ENCODE measurements around the gene ZNF425. TPM values are rescaled to one million over a fixed set of nuclear protein-coding genes. Genes with fewer than 3 reads are reported as not detected.
"Not testable (repeated sequence)": the region's sequence is repeated elsewhere in the genome, so short reads cannot be mapped to it uniquely, and the experiment has no call there.

ZNF425 gene
- total RNA-seq, 1 donor from 2014 or later = 1.2 TPM

- Histone ChIP-seq H3K9me3 (no peaks in the 10 kb centered on the region), H3K27ac (no peak overlapping the region), H3K27me3 (ENCODE audit: low read depth) (no peaks in the 10 kb centered on the region), H3K4me3 (no peak overlapping the region), H3K4me1 (no peaks in the 10 kb centered on the region), H3K36me3 (peaks cover 43% of the 10 kb centered on the region)
- no peak for TF ChIP-seq CTCF (IDR thresholded peaks at IDR 0.05)
- DNase-seq (no peak), ATAC-seq (peak; percentile 16 to 32)
- intact Hi-C loops (cut with DNase I) = no loop called here
Observed at GRCh38 chr7:149071182-149071635, 54.9 kb downstream of the ZNF425 start.

GRCh38 chr7:149070372-149071125, 55.6 kb downstream of the ZNF425 start:
- H3K36me3 ChIP-seq = peaks cover 43% of the 10 kb centered on the region
- H3K4me3 ChIP-seq = no peak overlapping the region
- DNase-seq (no peak), ATAC-seq (peak in 1 of 2 donors; percentile 34)
- no peaks in the 10 kb centered on the region for H3K9me3 ChIP-seq
- H3K27me3 ChIP-seq (ENCODE audit: low read depth) = no peaks in the 10 kb centered on the region
- H3K4me1 ChIP-seq = peaks cover 3% of the 10 kb centered on the region
- no peak for TF ChIP-seq CTCF (IDR thresholded peaks at IDR 0.05)
- H3K27ac ChIP-seq = no peak overlapping the region
- intact Hi-C loops (cut with DNase I) = no loop called here

- no peak for DNase-seq
- Histone ChIP-seq H3K36me3 (peaks cover 36% of the 10 kb centered on the region), H3K4me3 (no peak overlapping the region), H3K4me1 (peaks cover 3% of the 10 kb centered on the region), H3K27ac (no peak overlapping the region), H3K27me3 (ENCODE audit: low read depth) (no peaks in the 10 kb centered on the region), H3K9me3 (no peaks in the 10 kb centered on the region)
- TF ChIP-seq CTCF (IDR thresholded peaks at IDR 0.05) = no peak
- no peak for ATAC-seq
- intact Hi-C loops (cut with DNase I) = loop anchor here (10.0 kb wide), 1 partner anchor 63 kb away; no protein-coding TSS in a partner anchor
Observed at GRCh38 chr7:149067869-149068268, 58.3 kb downstream of the ZNF425 start.

GRCh38 chr7:149063476-149063875, 62.6 kb downstream of the ZNF425 start:
- H3K27ac ChIP-seq = no peak overlapping the region
- intact Hi-C loops (cut with DNase I) = loop anchor here (10.0 kb wide), 1 partner anchor 59 kb away; no protein-coding TSS in a partner anchor
- no peaks in the 10 kb centered on the region for H3K27me3 ChIP-seq (ENCODE audit: low read depth)
- peaks cover 3% of the 10 kb centered on the region for H3K4me1 ChIP-seq
- DNase-seq (no peak), ATAC-seq (no peak)
- no peaks in the 10 kb centered on the region for H3K9me3 ChIP-seq
- H3K4me3 ChIP-seq = no peak overlapping the region
- no peak for TF ChIP-seq CTCF (IDR thresholded peaks at IDR 0.05)
- no peaks in the 10 kb centered on the region for H3K36me3 ChIP-seq

- H3K36me3 ChIP-seq; DNase-seq; H3K27ac ChIP-seq; H3K9me3 ChIP-seq; ATAC-seq; H3K4me3 ChIP-seq; H3K4me1 ChIP-seq; H3K27me3 ChIP-seq (ENCODE audit: low read depth): not testable (repeated sequence)
- intact Hi-C loops (cut with DNase I) = loop anchor here (10.0 kb wide), 1 partner anchor 58 kb away; no protein-coding TSS in a partner anchor
Observed at GRCh38 chr7:149062217-149062899, 63.8 kb downstream of the ZNF425 start.

GRCh38 chr7:149060156-149060555, 66.0 kb downstream of the ZNF425 start:
- no peak overlapping the region for H3K27ac ChIP-seq
- H3K4me1 ChIP-seq = no peaks in the 10 kb centered on the region
- H3K36me3 ChIP-seq = no peaks in the 10 kb centered on the region
- DNase-seq (no peak), ATAC-seq (no peak)
- no peaks in the 10 kb centered on the region for H3K27me3 ChIP-seq (ENCODE audit: low read depth)
- H3K9me3 ChIP-seq = no peaks in the 10 kb centered on the region
- no peak overlapping the region for H3K4me3 ChIP-seq
- TF ChIP-seq CTCF (IDR thresholded peaks at IDR 0.05) = no peak
- intact Hi-C loops (cut with DNase I) = loop anchor here (10.0 kb wide), 1 partner anchor 55 kb away; no protein-coding TSS in a partner anchor
